Common myeloid progenitor, CD34-positive (primary cell): ENCODE measurements around the gene TRIM39.
A peak's percentile ranks its signal among the peaks of the same experiment; 100 is the strongest.

ENCODE experiments used
- CTCF ChIA-PET: fragments of 350-600 bp; sonication (Branson Sonifier 250); formaldehyde crosslinking; loops from one replicate; lab custom pipeline; 2021; ENCODE audit warnings: antibody characterized with exemption; lab: Charles Lee
- POLR2A ChIA-PET: fragments of 350-600 bp; sonication (Branson Sonifier 250); formaldehyde crosslinking; loops from one replicate; lab custom pipeline; 2021; ENCODE audit warnings: antibody characterized with exemption; lab: Charles Lee
- DNase-seq, 3 donors: peaks; one replicate each; pipeline versions ENCODE4 v3.0.0 to v3.0.0-alpha.2; 2013
- H3K27ac ChIP-seq, 2 experiments: 1 replicate in 1 of 2; 2 replicates in 1 of 2; pipeline ENCODE4 v1.7.0; 2013; ENCODE audit warnings: inconsistent platforms in 2 of 2, low read length in 2 of 2, mild to moderate bottlenecking in 2 of 2, low read depth in 1 of 2, moderate library complexity in 1 of 2; ENCODE audit not compliant: severe bottlenecking in 2 of 2, insufficient read depth in 1 of 2, poor library complexity in 1 of 2
- H3K27me3 ChIP-seq, 5 experiments: replicated peaks in 2 of 5; 1 replicate in 3 of 5; 2 replicates in 2 of 5; pipeline versions ENCODE4 v1.6.1 to v1.7.0; 2013; ENCODE audit warnings: low read length in 4 of 5, mild to moderate bottlenecking in 2 of 5, moderate library complexity in 2 of 5, inconsistent platforms in 1 of 5; ENCODE audit not compliant: insufficient read depth in 5 of 5, control insufficient read depth in 4 of 5
- H3K36me3 ChIP-seq, 4 experiments: 1 replicate in 2 of 4; 2 replicates in 2 of 4; pipeline versions ENCODE4 v1.6.1 to v1.7.0; 2013; ENCODE audit warnings: low read length in 3 of 4, control low read depth in 1 of 4, mild to moderate bottlenecking in 1 of 4; ENCODE audit not compliant: control insufficient read depth in 4 of 4, insufficient read depth in 4 of 4
- H3K4me1 ChIP-seq, 4 experiments: 1 replicate in 3 of 4; 2 replicates in 1 of 4; pipeline versions ENCODE4 v1.6.1 to v1.7.1; 2013; ENCODE audit warnings: low read length in 3 of 4, mild to moderate bottlenecking in 3 of 4, control low read depth in 1 of 4, inconsistent platforms in 1 of 4, moderate library complexity in 1 of 4; ENCODE audit not compliant: control insufficient read depth in 4 of 4, insufficient read depth in 4 of 4; ENCODE audit errors: control extremely low read depth in 1 of 4
- H3K4me3 ChIP-seq, 7 experiments: 1 replicate in 4 of 7; 2 replicates in 3 of 7; pipeline versions ENCODE4 v1.5.1 to v1.7.0; 2013; ENCODE audit warnings: mild to moderate bottlenecking in 7 of 7, low read length in 6 of 7, moderate library complexity in 6 of 7, inconsistent platforms in 2 of 7, low read depth in 2 of 7, control low read depth in 1 of 7; ENCODE audit not compliant: insufficient read depth in 4 of 7, control insufficient read depth in 1 of 7; ENCODE audit errors: extremely low read depth in 1 of 7
- H3K9me3 ChIP-seq, 5 experiments: 1 replicate in 4 of 5; 2 replicates in 1 of 5; pipeline versions ENCODE4 v1.6.1 to v1.7.1; 2013; ENCODE audit warnings: low read length in 4 of 5, mild to moderate bottlenecking in 2 of 5, inconsistent platforms in 1 of 5, low read depth in 1 of 5, moderate library complexity in 1 of 5; ENCODE audit not compliant: control insufficient read depth in 4 of 5, insufficient read depth in 2 of 5; ENCODE audit errors: control extremely low read depth in 1 of 5
- WGBS: methylation state at CpG from one replicate; pipeline ENCODE4 v1.1.5; 2013; ENCODE audit not compliant: insufficient coverage; 5-methylcytosine and 5-hydroxymethylcytosine counted together

TRIM39 gene

GRCh38 chr6:30311101-30311500, 15.6 kb upstream of the TRIM39 start:
- DNase-seq, result peak in 2 of 3 donors; percentile 10 to 18
- Histone ChIP-seq H3K4me1 (no peaks in the 10 kb centered on the region), H3K9me3 (no peaks in the 10 kb centered on the region), H3K4me3 (no peak overlapping the region), H3K27ac (no peak overlapping the region), H3K36me3 (peaks cover 5 to 66% (median 30%) of the 10 kb centered on the region in 4 experiments), H3K27me3 (no peaks in the 10 kb centered on the region)
- WGBS, result no CpG with 5 or more reads among the region's 3 CpGs
- ChIA-PET CTCF (no interaction called here), POLR2A (no interaction called here)

GRCh38 chr6:30311671-30312070, 15.1 kb upstream of the TRIM39 start:
- Histone ChIP-seq H3K9me3 (no peaks in the 10 kb centered on the region), H3K4me3 (no peak overlapping the region), H3K36me3 (peaks cover 5 to 64% (median 28%) of the 10 kb centered on the region in 4 experiments), H3K27me3 (no peaks in the 10 kb centered on the region), H3K27ac (no peak overlapping the region), H3K4me1 (no peaks in the 10 kb centered on the region)
- CTCF ChIA-PET, result interaction anchor here (0.6 kb wide), 1 partner anchor 627 kb away, joined by 5 read pairs; no protein-coding TSS in a partner anchor
- POLR2A ChIA-PET, result no interaction called here
- no CpG with 5 or more reads among the region's 1 CpG for WGBS
- DNase-seq, result no peak

GRCh38 chr6:30312266-30312665, 14.5 kb upstream of the TRIM39 start:
- Histone ChIP-seq H3K4me1 (no peaks in the 10 kb centered on the region), H3K36me3 (peaks cover 5 to 61% (median 26%) of the 10 kb centered on the region in 4 experiments), H3K27ac (no peak overlapping the region), H3K4me3 (no peak overlapping the region), H3K9me3 (no peaks in the 10 kb centered on the region), H3K27me3 (no peaks in the 10 kb centered on the region)
- DNase-seq, result no peak
- ChIA-PET CTCF (interaction anchor here (0.6 kb wide), 1 partner anchor 628 kb away, joined by 5 read pairs; no protein-coding TSS in a partner anchor), POLR2A (no interaction called here)
- WGBS, result 100% methylated on average over 2 of the region's 2 CpGs

- no peak overlapping the region for H3K27ac ChIP-seq
- no peaks in the 10 kb centered on the region for H3K4me1 ChIP-seq
- WGBS, result 100% methylated on average over 1 of the region's 1 CpG
- H3K4me3 ChIP-seq, result no peak overlapping the region
- H3K27me3 ChIP-seq, result no peaks in the 10 kb centered on the region
- DNase-seq, result no peak
- CTCF ChIA-PET, result interaction anchor here (1.2 kb wide), 2 partner anchors 11 to 54 kb away, joined by 3 read pairs; no protein-coding TSS in a partner anchor
- POLR2A ChIA-PET, result no interaction called here
- H3K9me3 ChIP-seq, result no peaks in the 10 kb centered on the region
- peaks cover 5 to 59% (median 26%) of the 10 kb centered on the region in 4 experiments for H3K36me3 ChIP-seq
Observed at GRCh38 chr6:30312676-30313321, 13.9 kb upstream of the TRIM39 start.

GRCh38 chr6:30315156-30315555, 11.6 kb upstream of the TRIM39 start:
- Histone ChIP-seq H3K9me3 (no peaks in the 10 kb centered on the region), H3K27ac (no peak overlapping the region), H3K4me1 (peaks cover 0 to 9% (median 5%) of the 10 kb centered on the region in 4 experiments), H3K4me3 (no peak overlapping the region), H3K27me3 (no peaks in the 10 kb centered on the region), H3K36me3 (peaks cover 6 to 53% (median 26%) of the 10 kb centered on the region in 4 experiments)
- no peak for DNase-seq
- CTCF ChIA-PET, result interaction anchor here (1.1 to 1.3 kb wide), 2 partner anchors 9 kb away, joined by 3 read pairs; no protein-coding TSS in a partner anchor
- POLR2A ChIA-PET, result no interaction called here
- WGBS, result 97% methylated on average over 3 of the region's 3 CpGs

GRCh38 chr6:30317913-30318589, 8.7 kb upstream of the TRIM39 start:
- POLR2A ChIA-PET, result no interaction called here
- Histone ChIP-seq H3K4me3 (peak overlapping the region in 1 of 7 experiments; percentile 11), H3K4me1 (peaks cover 0 to 15% (median 12%) of the 10 kb centered on the region in 4 experiments), H3K9me3 (no peaks in the 10 kb centered on the region), H3K27ac (no peak overlapping the region), H3K27me3 (no peaks in the 10 kb centered on the region), H3K36me3 (peaks cover 3 to 44% (median 22%) of the 10 kb centered on the region in 4 experiments)
- CTCF ChIA-PET, result interaction anchor here (0.8 to 1.6 kb wide), 3 partner anchors 8 to 186 kb away, joined by 3 to 4 read pairs (median 4); partner anchors contain the start of gene TRIM39
- 71% methylated on average over 3 of the region's 6 CpGs for WGBS
- peak in 1 of 3 donors; percentile 6 for DNase-seq
